ENCODE data around the gene ITPR3. TPM values are rescaled to one million over a fixed set of nuclear protein-coding genes. Genes with fewer than 3 reads are reported as not detected.

Gene ITPR3
- 30.2 to 44.3 TPM (median 36.9 TPM) in 5 replicates for total RNA-seq (2022; extraction: Qiagen RNA extraction; ENCODE audit: low read depth)

GRCh38 chr6:33620856-33621710, at the start of gene ITPR3:
TSS of gene ITPR3 (plus strand) at chr6:33621322. CDS start at chr6:33621603, 281 bp downstream.

GRCh38 chr6:33579828-33580714, 41.1 kb upstream of the ITPR3 start, which contains the start of gene BAK1:
TSS of gene BAK1 (minus strand) at chr6:33580276. CDS start at chr6:33577604, 2,672 bp downstream.

GRCh38 chr6:33711140-33712129, 90.3 kb downstream of the ITPR3 start, which contains the start of gene UQCC2:
TSS of gene UQCC2 (minus strand) at chr6:33711700. CDS start at chr6:33711686, 14 bp downstream.

Other genes starting within 250 kb of the ITPR3 start
- gene KIFC1, start 229.5 kb upstream of the ITPR3 start, total RNA-seq (2022; extraction: Qiagen RNA extraction; ENCODE audit: low read depth), result 38.6 to 46.1 TPM (median 44.5 TPM) in 5 replicates
- gene PHF1, start 210.3 kb upstream of the ITPR3 start, total RNA-seq (2022; extraction: Qiagen RNA extraction; ENCODE audit: low read depth), result 12.7 to 17.4 TPM (median 16.2 TPM) in 5 replicates
- gene CUTA, start 203.2 kb upstream of the ITPR3 start, total RNA-seq (2022; extraction: Qiagen RNA extraction; ENCODE audit: low read depth), result 161 to 229 TPM (median 209 TPM) in 5 replicates
- 3.5 to 7.9 TPM (median 4.8 TPM) in 5 replicates for gene SYNGAP1, start 201.3 kb upstream of the ITPR3 start, total RNA-seq (2022; extraction: Qiagen RNA extraction; ENCODE audit: low read depth)
- gene ZBTB9, start 166.7 kb upstream of the ITPR3 start, total RNA-seq (2022; extraction: Qiagen RNA extraction; ENCODE audit: low read depth), result 10.3 to 12.6 TPM (median 12.2 TPM) in 5 replicates
- 31.0 to 41.1 TPM (median 37.1 TPM) in 5 replicates for gene BAK1, start 41.0 kb upstream of the ITPR3 start, total RNA-seq (2022; extraction: Qiagen RNA extraction; ENCODE audit: low read depth)
- 74.0 to 141 TPM (median 99.5 TPM) in 5 replicates for gene UQCC2, start 90.4 kb downstream of the ITPR3 start, total RNA-seq (2022; extraction: Qiagen RNA extraction; ENCODE audit: low read depth)
- 0.08 to 0.19 TPM (median 0.12 TPM) in 3 of 5 replicates, not detected in the others for gene IP6K3, start 125.6 kb downstream of the ITPR3 start, total RNA-seq (2022; extraction: Qiagen RNA extraction; ENCODE audit: low read depth)
- gene LEMD2, start 167.8 kb downstream of the ITPR3 start, total RNA-seq (2022; extraction: Qiagen RNA extraction; ENCODE audit: low read depth), result 33.2 to 42.4 TPM (median 41.5 TPM) in 5 replicates
- gene MLN, start 182.7 kb downstream of the ITPR3 start, total RNA-seq (2022; extraction: Qiagen RNA extraction; ENCODE audit: low read depth), result not detected in 5 replicates